Uterus (tissue), 4 donors: ENCODE results near the gene BNC2. TPM values are rescaled to one million over a fixed set of nuclear protein-coding genes. Genes with fewer than 3 reads are reported as not detected.
A peak's percentile ranks its signal among the peaks of the same experiment; 100 is the strongest.

ENCODE experiments used
- DNase-seq, 2 donors: peaks; one replicate each; pipeline ENCODE4 v3.0.0-alpha.2; 2019 to 2020
- H3K27ac ChIP-seq, 2 donors: fragments of 200-600 bp; sonication (generic); 1 replicate in 1 of 2; 2 replicates in 1 of 2; pipeline ENCODE4 v1.5.1; 2016 to 2018
- H3K27me3 ChIP-seq, 2 donors: fragments of 200-600 bp; sonication (generic); one replicate each; pipeline ENCODE4 v1.5.1; 2018 to 2019; ENCODE audit warnings: control low read depth in 1 of 2
- H3K36me3 ChIP-seq, 2 donors: fragments of 200-600 bp; sonication (generic); one replicate each; pipeline ENCODE4 v1.5.1; 2019; ENCODE audit warnings: control low read depth in 1 of 2
- H3K4me1 ChIP-seq, 2 donors: fragments of 200-600 bp; sonication (generic); one replicate each; pipeline ENCODE4 v1.5.1; 2018 to 2019; ENCODE audit warnings: control low read depth in 1 of 2
- H3K4me3 ChIP-seq, 2 donors: fragments of 200-600 bp; sonication (generic); 1 replicate in 1 of 2; 2 replicates in 1 of 2; pipeline ENCODE4 v1.5.1; 2018 to 2019; ENCODE audit warnings: mild to moderate bottlenecking in 1 of 2
- H3K9me3 ChIP-seq, 2 donors: fragments of 200-600 bp; sonication (generic); one replicate each; pipeline ENCODE4 v1.5.1; 2019; ENCODE audit warnings: control low read depth in 1 of 2
- POLR2A ChIP-seq, 2 donors: fragments of 450-650 bp; IDR thresholded peaks; one replicate each; pipeline ENCODE4 v1.6.1; 2016; ENCODE audit warnings: antibody characterized with exemption in 2 of 2, mild to moderate bottlenecking in 1 of 2, moderate library complexity in 1 of 2
- intact Hi-C: fragments of 100-400 bp; cut with DNase I; formaldehyde crosslinking; loops from one replicate; pipeline ENCODE4 v1.15.1; 2023; ENCODE audit warnings: low total_unique reads
- total RNA-seq, 4 donors: library from RNA; depleted of rRNA in 3 of 4; stranded (reverse); fragments of >200 nt in 3 of 4; gene quantifications; one replicate each; pipeline versions ENCODE4 v1.1.0 to v1.2.4, GENCODE V29; 2014 to 2023
- TF ChIP-seq, protein P1 (sequence below), 4 experiments: fragments of 200-600 bp in 2 of 4; fragments of 450-650 bp in 2 of 4; sonication (generic) in 2 of 4; IDR thresholded peaks; one replicate each; pipeline ENCODE4 v1.5.1; 2016 to 2019; ENCODE audit warnings: antibody characterized with exemption in 4 of 4, mild to moderate bottlenecking in 2 of 4, moderate library complexity in 1 of 4
- donor health status: DM: yes; HTN: yes; CAD: no.

The BNC2 gene
- total RNA-seq, 4 donors from 2014 or later: 85.9 to 293 (median 93.4) TPM

DNA sequence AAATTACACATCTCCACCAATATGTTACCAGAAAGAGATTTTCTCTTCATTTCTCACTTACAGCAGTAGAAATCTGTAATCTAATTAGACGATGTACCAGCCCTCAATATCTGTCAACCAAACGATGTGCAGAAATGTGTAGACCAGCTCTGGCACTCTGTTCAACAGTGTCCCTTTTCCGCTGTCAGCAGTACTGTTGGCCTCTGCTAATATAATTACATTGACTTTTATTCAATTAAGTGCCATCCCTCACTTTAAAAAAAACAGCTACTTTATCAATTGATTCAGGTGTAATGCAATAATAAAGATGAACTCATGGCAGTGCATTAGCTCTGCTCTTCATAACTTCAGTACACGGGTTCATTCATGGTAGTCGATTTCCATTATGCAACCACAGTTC lies 448.4 kb downstream of the BNC2 start:
- Histone ChIP-seq H3K4me3 (no peak overlapping the region), H3K27ac (no peak overlapping the region), H3K9me3 (no peaks in the 10 kb centered on the region), H3K27me3 (no peaks in the 10 kb centered on the region), H3K4me1 (no peaks in the 10 kb centered on the region), H3K36me3 (no peaks in the 10 kb centered on the region)
- intact Hi-C loops: no loop called here
- no peak for TF ChIP-seq POLR2A (IDR thresholded peaks at IDR 0.05)
- TF ChIP-seq, protein P1, sequence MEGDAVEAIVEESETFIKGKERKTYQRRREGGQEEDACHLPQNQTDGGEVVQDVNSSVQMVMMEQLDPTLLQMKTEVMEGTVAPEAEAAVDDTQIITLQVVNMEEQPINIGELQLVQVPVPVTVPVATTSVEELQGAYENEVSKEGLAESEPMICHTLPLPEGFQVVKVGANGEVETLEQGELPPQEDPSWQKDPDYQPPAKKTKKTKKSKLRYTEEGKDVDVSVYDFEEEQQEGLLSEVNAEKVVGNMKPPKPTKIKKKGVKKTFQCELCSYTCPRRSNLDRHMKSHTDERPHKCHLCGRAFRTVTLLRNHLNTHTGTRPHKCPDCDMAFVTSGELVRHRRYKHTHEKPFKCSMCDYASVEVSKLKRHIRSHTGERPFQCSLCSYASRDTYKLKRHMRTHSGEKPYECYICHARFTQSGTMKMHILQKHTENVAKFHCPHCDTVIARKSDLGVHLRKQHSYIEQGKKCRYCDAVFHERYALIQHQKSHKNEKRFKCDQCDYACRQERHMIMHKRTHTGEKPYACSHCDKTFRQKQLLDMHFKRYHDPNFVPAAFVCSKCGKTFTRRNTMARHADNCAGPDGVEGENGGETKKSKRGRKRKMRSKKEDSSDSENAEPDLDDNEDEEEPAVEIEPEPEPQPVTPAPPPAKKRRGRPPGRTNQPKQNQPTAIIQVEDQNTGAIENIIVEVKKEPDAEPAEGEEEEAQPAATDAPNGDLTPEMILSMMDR (IDR thresholded peaks at IDR 0.05): no peak
- DNase-seq: no peak

DNA sequence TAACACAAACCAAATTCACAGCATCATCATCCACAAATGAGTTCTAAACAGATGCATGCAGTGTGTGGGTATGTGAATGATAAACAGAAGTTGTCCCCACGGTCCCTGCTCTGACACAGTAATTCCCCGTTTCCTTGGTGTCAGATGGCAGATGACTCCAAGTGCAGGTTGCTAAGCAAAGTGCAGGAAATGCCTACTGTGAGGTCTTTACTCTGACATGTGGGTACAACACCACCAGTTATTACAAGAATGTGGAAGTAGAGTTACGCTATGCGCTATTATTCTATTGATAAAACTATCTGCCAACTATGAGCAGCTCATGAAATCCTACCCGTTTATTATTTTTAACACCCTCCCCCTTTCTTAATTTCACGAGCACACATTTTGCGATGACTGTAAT lies 448.9 kb downstream of the BNC2 start:
- no peaks in the 10 kb centered on the region for H3K27me3 ChIP-seq
- peak overlapping the region in 1 of 2 donors; percentile 2 for H3K27ac ChIP-seq
- no peaks in the 10 kb centered on the region for H3K36me3 ChIP-seq
- intact Hi-C loops: no loop called here
- H3K4me1 ChIP-seq: no peaks in the 10 kb centered on the region
- no peak for TF ChIP-seq POLR2A (IDR thresholded peaks at IDR 0.05)
- TF ChIP-seq, protein P1 (IDR thresholded peaks at IDR 0.05): no peak
- no peak for DNase-seq
- H3K4me3 ChIP-seq: no peak overlapping the region
- no peaks in the 10 kb centered on the region for H3K9me3 ChIP-seq

DNA sequence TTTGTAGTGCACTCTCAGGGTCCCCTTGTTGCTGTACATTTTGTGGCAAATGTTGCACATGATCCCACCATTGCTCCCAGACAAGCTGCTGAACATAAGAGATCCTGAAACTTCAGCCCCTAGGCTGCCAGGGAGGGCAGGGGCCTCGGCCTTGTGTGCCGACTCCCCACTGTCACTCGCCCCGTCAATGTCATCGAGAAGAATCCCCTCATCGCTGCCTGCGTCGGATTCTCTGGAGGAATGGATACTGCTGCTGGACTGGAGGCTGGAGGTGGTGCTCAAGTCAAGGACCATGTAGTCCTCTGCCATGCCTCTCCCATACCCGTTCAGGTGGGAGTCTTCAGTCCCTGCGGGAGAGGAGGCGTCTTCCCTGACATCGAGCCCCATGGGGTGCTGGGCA lies 451.3 kb downstream of the BNC2 start:
- DNase-seq: no peak
- no peak overlapping the region for H3K27ac ChIP-seq
- no peaks in the 10 kb centered on the region for H3K27me3 ChIP-seq
- no peaks in the 10 kb centered on the region for H3K9me3 ChIP-seq
- H3K4me1 ChIP-seq: peaks cover 0 to 3% of the 10 kb centered on the region in 2 donors
- no peak overlapping the region for H3K4me3 ChIP-seq
- no peak for TF ChIP-seq POLR2A (IDR thresholded peaks at IDR 0.05)
- TF ChIP-seq, protein P1 (IDR thresholded peaks at IDR 0.05): no peak
- intact Hi-C loops: no loop called here
- H3K36me3 ChIP-seq: no peaks in the 10 kb centered on the region

DNA sequence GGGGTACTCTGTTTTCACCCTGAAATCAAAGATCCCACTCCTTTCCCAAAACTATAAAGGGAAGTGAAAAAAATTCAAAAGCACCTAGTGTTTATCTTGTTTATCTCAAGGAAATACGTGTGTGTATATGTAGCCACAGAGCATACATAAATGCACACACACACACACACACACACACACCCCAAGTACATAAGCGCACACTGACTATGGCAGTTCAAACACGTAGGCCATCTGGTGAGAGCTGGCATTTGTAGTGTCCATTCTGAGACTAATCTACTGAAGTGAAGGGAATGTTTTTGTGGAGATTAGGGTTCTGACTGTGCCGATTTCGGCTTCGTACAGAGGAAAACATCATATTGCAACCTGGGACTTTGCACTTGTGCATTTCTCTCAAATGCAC lies 451.7 kb downstream of the BNC2 start:
- H3K36me3 ChIP-seq: no peaks in the 10 kb centered on the region
- no peaks in the 10 kb centered on the region for H3K27me3 ChIP-seq
- DNase-seq: no peak
- no peak overlapping the region for H3K27ac ChIP-seq
- H3K9me3 ChIP-seq: no peaks in the 10 kb centered on the region
- intact Hi-C loops: no loop called here
- no peak overlapping the region for H3K4me3 ChIP-seq
- no peak for TF ChIP-seq POLR2A (IDR thresholded peaks at IDR 0.05)
- TF ChIP-seq, protein P1 (IDR thresholded peaks at IDR 0.05): no peak
- H3K4me1 ChIP-seq: peaks cover 0 to 3% of the 10 kb centered on the region in 2 donors

DNA sequence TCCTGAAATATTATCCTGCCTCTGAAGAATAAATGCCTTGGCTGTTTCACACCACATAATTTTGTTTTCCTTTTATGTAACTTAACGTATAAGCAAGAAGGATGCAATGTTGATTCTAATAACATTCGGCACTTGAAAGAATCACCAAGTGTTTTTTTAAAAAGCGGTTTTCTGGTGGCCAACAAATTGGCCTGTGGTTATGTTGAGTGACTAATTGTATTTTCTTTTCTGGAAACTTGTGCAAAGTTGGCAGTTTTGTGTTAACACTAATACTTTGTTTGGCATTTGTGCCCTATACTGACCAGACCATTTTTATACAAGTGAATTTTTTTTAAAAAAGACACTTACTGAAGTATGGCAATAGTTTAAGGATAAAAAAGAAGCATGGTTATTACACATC lies 452.7 kb downstream of the BNC2 start:
- TF ChIP-seq POLR2A (IDR thresholded peaks at IDR 0.05): no peak
- TF ChIP-seq, protein P1 (IDR thresholded peaks at IDR 0.05): no peak
- Histone ChIP-seq H3K9me3 (no peaks in the 10 kb centered on the region), H3K27ac (peak overlapping the region; percentile 69 to 77), H3K4me3 (no peak overlapping the region), H3K36me3 (no peaks in the 10 kb centered on the region), H3K27me3 (no peaks in the 10 kb centered on the region), H3K4me1 (peaks cover 0 to 3% of the 10 kb centered on the region in 2 donors)
- intact Hi-C loops: no loop called here
- no peak for DNase-seq
